PC-3 (cell line): ENCODE measurements around the gene ACIN1. TPM values are rescaled to one million over a fixed set of nuclear protein-coding genes. Genes with fewer than 3 reads are reported as not detected.

ENCODE experiments used
- ATAC-seq: fragments of 200-7000 bp; cut with Tn5 transposase; 2 replicates; pipeline ENCODE4 v1.9.1; 2020; ENCODE audit warnings: mild to moderate bottlenecking, moderate library complexity
- BruUV-seq: library from RNA; stranded (reverse); fragments of 400-500 nt; replicated peaks from 2 replicates; lab custom pipeline; 2021; lab: Mats Ljungman, UMichigan
- CTCF ChIA-PET: fragments of 300-600 bp; sonication (Branson Sonifier 250); formaldehyde crosslinking; loops from one replicate; lab custom pipeline; 2022; ENCODE audit warnings: antibody characterized with exemption; lab: Charles Lee
- POLR2A ChIA-PET: fragments of 300-600 bp; sonication (Branson Sonifier 250); formaldehyde crosslinking; loops from one replicate; lab custom pipeline; 2022; ENCODE audit warnings: antibody characterized with exemption; ENCODE audit not compliant: unreplicated experiment; lab: Charles Lee
- DNase-seq: peaks from one replicate; pipeline ENCODE4 v3.0.0-alpha.2; 2015
- H2AFZ ChIP-seq: fragments of 300-600 bp; sonication (generic); 2 replicates; pipeline ENCODE4 v1.6.0; 2016; ENCODE audit warnings: antibody characterized with exemption, low read length
- H3F3A ChIP-seq: fragments of 300-600 bp; sonication (generic); one replicate; pipeline ENCODE4 v1.6.0; 2017; ENCODE audit warnings: antibody characterized with exemption, low read length, control low read depth, mild to moderate bottlenecking; ENCODE audit not compliant: unreplicated experiment
- H3K27ac ChIP-seq: fragments of 300-600 bp; sonication (generic); 2 replicates; pipeline ENCODE4 v1.5.1; 2016; ENCODE audit warnings: mild to moderate bottlenecking, low read length
- H3K27me3 ChIP-seq: fragments of 300-600 bp; sonication (generic); 2 replicates; pipeline ENCODE4 v1.6.1; 2016; ENCODE audit warnings: low read length, mixed read lengths
- H3K36me3 ChIP-seq: fragments of 300-600 bp; sonication (generic); 2 replicates; pipeline ENCODE4 v1.6.1; 2016; ENCODE audit warnings: low read depth, mixed run types, low read length, mixed read lengths
- H3K4me1 ChIP-seq: fragments of 300-600 bp; sonication (generic); 2 replicates; pipeline ENCODE4 v1.5.1; 2016; ENCODE audit warnings: low read length; ENCODE audit not compliant: insufficient read depth
- H3K4me2 ChIP-seq: fragments of 300-600 bp; sonication (generic); 2 replicates; pipeline ENCODE4 v1.6.0; 2016; ENCODE audit warnings: low read length
- H3K4me3 ChIP-seq: fragments of 300-600 bp; sonication (generic); 2 replicates; pipeline ENCODE4 v1.5.1; 2016; ENCODE audit warnings: mild to moderate bottlenecking, low read length, mixed read lengths
- H3K79me2 ChIP-seq: fragments of 300-600 bp; sonication (generic); 2 replicates; pipeline ENCODE4 v1.6.1; 2017; ENCODE audit warnings: low read length, mixed read lengths
- H3K9ac ChIP-seq: fragments of 300-600 bp; sonication (generic); 2 replicates; pipeline ENCODE4 v1.6.0; 2016; ENCODE audit warnings: mild to moderate bottlenecking, low read length
- H3K9me2 ChIP-seq: fragments of 300-600 bp; sonication (generic); replicated peaks from 2 replicates; pipeline ENCODE4 v1.6.1; 2016; ENCODE audit warnings: mixed run types, low read length, mixed read lengths
- H3K9me3 ChIP-seq: fragments of 300-600 bp; sonication (generic); 2 replicates; pipeline ENCODE4 v1.6.1; 2016; ENCODE audit warnings: low read length, mixed read lengths
- H4K20me1 ChIP-seq: fragments of 300-600 bp; sonication (generic); 2 replicates; pipeline ENCODE4 v1.6.1; 2016; ENCODE audit warnings: low read length, mixed read lengths
- EZH2 ChIP-seq: fragments of 300-600 bp; sonication (generic); IDR thresholded peaks from one replicate; pipeline ENCODE4 v1.6.1; 2017; ENCODE audit warnings: antibody characterized with exemption, mild to moderate bottlenecking, low read length; ENCODE audit not compliant: unreplicated experiment
- EZH2phosphoT487 ChIP-seq: fragments of 300-600 bp; sonication (generic); IDR thresholded peaks from 2 replicates; pipeline ENCODE4 v1.6.1; 2018; ENCODE audit warnings: mild to moderate bottlenecking, antibody characterized with exemption, low read length, borderline replicate concordance
- intact Hi-C: fragments of 100-400 bp; cut with micrococcal nuclease; formaldehyde crosslinking; loops from 2 replicates; pipeline ENCODE4 v1.9.0; 2023
- total RNA-seq: library from RNA; depleted of rRNA; stranded (reverse); fragments of >200 nt; gene quantifications from 2 replicates; pipeline ENCODE4 v1.2.3, GENCODE V29; 2014
- TF ChIP-seq, protein P1 (sequence below): fragments of 300-600 bp; sonication (generic); conservative IDR thresholded peaks from 2 replicates; pipeline ENCODE4 v1.5.1; 2017; ENCODE audit warnings: antibody characterized with exemption, low read depth, mild to moderate bottlenecking, low read length

The ACIN1 gene
- total RNA-seq, 1 experiment from 2014 or later, result 112 TPM

DNA sequence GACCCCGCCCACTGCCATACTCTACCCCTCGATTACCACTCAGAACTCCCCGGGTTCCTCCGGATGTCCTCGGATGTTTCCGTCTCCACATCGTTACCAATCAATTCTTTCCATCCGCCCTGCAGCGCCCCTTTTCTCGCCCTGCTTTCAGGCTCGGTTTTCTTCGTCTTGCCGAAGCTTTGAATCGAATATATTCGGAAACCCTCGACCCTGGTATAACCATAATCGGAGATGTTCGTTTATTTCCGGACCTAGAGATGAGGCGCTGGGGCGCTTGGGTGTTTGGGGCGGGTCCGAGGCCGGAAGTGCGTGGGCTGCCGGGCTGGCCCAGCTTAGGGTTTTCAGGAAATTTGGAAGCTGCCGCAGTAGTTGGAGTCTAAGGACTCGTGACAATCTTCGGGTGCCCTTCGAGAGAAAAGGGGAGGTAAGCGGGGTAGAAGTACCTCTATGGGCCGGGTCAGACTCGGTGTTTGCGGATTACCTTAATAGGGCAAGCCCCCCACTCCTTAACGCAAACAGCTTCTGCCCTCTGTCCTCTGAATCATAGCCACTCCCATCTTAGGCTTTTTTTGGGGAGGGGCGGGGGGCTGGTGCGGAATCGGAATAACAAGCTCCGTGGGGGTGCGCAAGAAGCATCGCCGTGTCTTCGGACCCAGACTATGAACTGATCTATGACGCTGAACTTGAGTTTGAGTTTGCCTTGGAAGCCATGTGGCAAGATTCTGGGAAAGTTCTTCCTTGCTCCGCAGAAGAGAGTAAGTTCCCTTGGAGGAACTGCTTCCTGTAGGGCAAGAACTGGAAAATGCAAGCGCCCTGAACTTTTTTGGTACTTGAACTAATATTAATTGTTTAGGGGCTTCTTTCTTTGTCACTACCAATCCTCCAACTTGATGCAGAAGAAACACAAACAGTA lies 516 bp upstream of the ACIN1 start, which contains the start of gene C14orf119:
Gene C14orf119, plus strand, starts transcription at position 310 of the 913 bp plus-strand sequence. CDS start 2,154 bp downstream, outside the sequence.
- H3K9me3 ChIP-seq, result no peaks in the 10 kb centered on the region
- peaks cover 21% of the 10 kb centered on the region for H3K4me1 ChIP-seq
- TF ChIP-seq, protein P1, sequence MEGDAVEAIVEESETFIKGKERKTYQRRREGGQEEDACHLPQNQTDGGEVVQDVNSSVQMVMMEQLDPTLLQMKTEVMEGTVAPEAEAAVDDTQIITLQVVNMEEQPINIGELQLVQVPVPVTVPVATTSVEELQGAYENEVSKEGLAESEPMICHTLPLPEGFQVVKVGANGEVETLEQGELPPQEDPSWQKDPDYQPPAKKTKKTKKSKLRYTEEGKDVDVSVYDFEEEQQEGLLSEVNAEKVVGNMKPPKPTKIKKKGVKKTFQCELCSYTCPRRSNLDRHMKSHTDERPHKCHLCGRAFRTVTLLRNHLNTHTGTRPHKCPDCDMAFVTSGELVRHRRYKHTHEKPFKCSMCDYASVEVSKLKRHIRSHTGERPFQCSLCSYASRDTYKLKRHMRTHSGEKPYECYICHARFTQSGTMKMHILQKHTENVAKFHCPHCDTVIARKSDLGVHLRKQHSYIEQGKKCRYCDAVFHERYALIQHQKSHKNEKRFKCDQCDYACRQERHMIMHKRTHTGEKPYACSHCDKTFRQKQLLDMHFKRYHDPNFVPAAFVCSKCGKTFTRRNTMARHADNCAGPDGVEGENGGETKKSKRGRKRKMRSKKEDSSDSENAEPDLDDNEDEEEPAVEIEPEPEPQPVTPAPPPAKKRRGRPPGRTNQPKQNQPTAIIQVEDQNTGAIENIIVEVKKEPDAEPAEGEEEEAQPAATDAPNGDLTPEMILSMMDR, result no peak
- TF ChIP-seq EZH2 (no peak), EZH2phosphoT487 (no peak)
- no peaks in the 10 kb centered on the region for H3K9me2 ChIP-seq
- peak within 1 kb of the TSS; percentile 84 for H3K27ac ChIP-seq
- H2AFZ ChIP-seq, result peak within 1 kb of the TSS; percentile 91
- intact Hi-C loops, result loop anchor here (2.0 kb wide), 1 partner anchor 27 kb away; no protein-coding TSS in a partner anchor
- peaks cover 32% of the 10 kb centered on the region for H3K36me3 ChIP-seq
- peak within 1 kb of the TSS; percentile 96 for H3K9ac ChIP-seq
- peaks cover 75% of the 10 kb centered on the region for H3K79me2 ChIP-seq
- H3K4me2 ChIP-seq, result peak within 1 kb of the TSS; percentile 96
- peak within 1 kb of the TSS; percentile 95 for H3K4me3 ChIP-seq
- DNase-seq (peak; percentile 99), ATAC-seq (peak; percentile 88)
- POLR2A ChIA-PET, result interaction anchor here (0.5 to 1.8 kb wide), 19 partner anchors 14 to 1139 kb away, joined by 3 to 12 read pairs (median 4); partner anchors contain the start of genes DCAF11, NRL, OXA1L and PCK2
- H3F3A ChIP-seq, result no peaks in the 10 kb centered on the region
- no peaks in the 10 kb centered on the region for H3K27me3 ChIP-seq
- CTCF ChIA-PET, result interaction anchor here (0.5 to 2.5 kb wide), 10 partner anchors 24 to 205 kb away, joined by 3 to 45 read pairs (median 6); no protein-coding TSS in a partner anchor
- BruUV-seq, result TSS peak; percentile 83
- peaks cover 29% of the 10 kb centered on the region for H4K20me1 ChIP-seq

DNA sequence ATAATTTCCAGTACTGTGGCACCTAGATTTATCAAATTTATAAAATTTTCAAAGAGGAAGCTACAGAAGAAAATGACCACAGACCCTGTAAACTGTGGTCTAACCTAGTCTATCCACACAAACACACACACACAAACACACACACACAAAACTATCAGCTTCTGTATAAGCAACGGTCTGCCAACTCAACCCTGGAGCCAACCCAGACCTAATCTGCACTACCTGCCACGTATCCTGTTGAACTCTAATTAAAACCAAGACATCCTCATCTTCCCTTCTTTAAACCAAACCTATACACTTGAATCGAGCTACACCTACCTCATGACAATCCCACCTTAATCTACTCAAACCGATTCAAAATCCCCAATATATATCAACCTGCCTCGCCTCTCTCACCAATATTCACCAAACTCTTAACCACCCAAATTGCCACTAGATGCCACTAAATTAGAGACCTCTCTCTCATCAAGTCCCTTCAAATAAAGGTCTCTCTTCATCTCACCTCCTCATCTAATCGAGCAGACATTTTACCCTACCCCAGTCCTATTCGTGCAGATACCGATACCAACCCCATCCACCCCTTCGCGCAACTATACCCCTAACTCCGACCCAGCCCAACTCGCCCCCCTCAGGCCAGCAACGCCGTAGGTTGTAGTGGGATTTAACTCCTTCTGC lies 808 bp downstream of the ACIN1 start:
- peak overlapping the region; percentile 91 for H2AFZ ChIP-seq
- ChIA-PET CTCF (interaction anchor here (0.6 to 2.5 kb wide), 5 partner anchors 20 to 108 kb away, joined by 3 to 45 read pairs (median 11); no protein-coding TSS in a partner anchor), POLR2A (interaction anchor here (0.6 to 1.8 kb wide), 4 partner anchors 15 to 113 kb away, joined by 5 to 12 read pairs (median 6); no protein-coding TSS in a partner anchor)
- H3K4me1 ChIP-seq, result peaks cover 21% of the 10 kb centered on the region
- DNase-seq, result no peak
- peaks cover 75% of the 10 kb centered on the region for H3K79me2 ChIP-seq
- peak overlapping the region; percentile 96 for H3K9ac ChIP-seq
- H3K27ac ChIP-seq, result peak overlapping the region; percentile 84
- no peak for ATAC-seq
- H3K4me3 ChIP-seq, result peak overlapping the region; percentile 95
- H3K36me3 ChIP-seq, result peaks cover 45% of the 10 kb centered on the region
- peak overlapping the region; percentile 96 for H3K4me2 ChIP-seq
- H3K9me3 ChIP-seq, result no peaks in the 10 kb centered on the region
- no TSS peak for BruUV-seq
- TF ChIP-seq, protein P1, result peak; percentile 42
- TF ChIP-seq EZH2phosphoT487 (no peak), EZH2 (no peak)
- H4K20me1 ChIP-seq, result peaks cover 29% of the 10 kb centered on the region
- H3F3A ChIP-seq, result no peaks in the 10 kb centered on the region
- H3K9me2 ChIP-seq, result no peaks in the 10 kb centered on the region
- H3K27me3 ChIP-seq, result no peaks in the 10 kb centered on the region
- intact Hi-C loops, result loop anchor here (2.0 kb wide), 1 partner anchor 25 kb away; no protein-coding TSS in a partner anchor
